Mammary epithelial cell (primary cell): ENCODE data around the gene ARFGAP1.

ENCODE experiments used
- CTCF ChIP-seq, 2 donors: IDR thresholded peaks in 1 of 2; conservative IDR thresholded peaks in 1 of 2; 2 replicates each; pipeline ENCODE4 v1.5.1; 2011 to 2012; ENCODE audit warnings: inconsistent platforms in 2 of 2, low read length in 2 of 2, mild to moderate bottlenecking in 2 of 2, control low read depth in 1 of 2, low read depth in 1 of 2; ENCODE audit not compliant: insufficient read depth in 1 of 2; ENCODE audit errors: extremely low read depth in 1 of 2
- EZH2 ChIP-seq: IDR thresholded peaks from 2 replicates; pipeline ENCODE4 v1.6.1; 2012; ENCODE audit warnings: low read length, inconsistent platforms, borderline replicate concordance

- no peak for TF ChIP-seq CTCF (conservative IDR thresholded peaks at IDR 0.05 in 1 of 2, IDR thresholded peaks at IDR 0.05 in 1 of 2; ENCODE audit: extremely low read depth in 1 of 2, insufficient read depth in 1 of 2, low read depth in 1 of 2, low read length in 2 of 2)
- TF ChIP-seq EZH2 = no peak
These were observed 13.3 kb downstream of the ARFGAP1 start for GRCh38 chr20:63285636-63286615.
